K562 (cell line): ENCODE measurements around the gene GIT2. TPM values are rescaled to one million over a fixed set of nuclear protein-coding genes. Genes with fewer than 3 reads are reported as not detected.

Experiments used
- ETV5 ChIP-seq: sonication (generic); formaldehyde crosslinking; IDR thresholded peaks from 2 replicates; pipeline ENCODE4 v1.4.0; 2020; ENCODE audit warnings: low read depth, mild to moderate bottlenecking, missing genetic modification reagents
- GABPB1 ChIP-seq: sonication (generic); formaldehyde crosslinking; IDR thresholded peaks from 2 replicates; pipeline ENCODE4 v1.8.0; 2022; ENCODE audit warnings: mild to moderate bottlenecking, missing genetic modification reagents
- MED1 ChIP-seq: sonication (generic); formaldehyde crosslinking; IDR thresholded peaks from 2 replicates; pipeline ENCODE4 v1.8.1; 2023; ENCODE audit warnings: missing genetic modification reagents, borderline replicate concordance
- MGA ChIP-seq: fragments of 450-650 bp; IDR thresholded peaks from 2 replicates; pipeline ENCODE4 v1.6.1; 2016; ENCODE audit warnings: mild to moderate bottlenecking, moderate library complexity
- MTA2 ChIP-seq: fragments of 450-650 bp; IDR thresholded peaks from 2 replicates; pipeline ENCODE4 v1.6.1; 2016; ENCODE audit warnings: low read depth
- POLR2A ChIP-seq: fragments of 450-650 bp; conservative IDR thresholded peaks from 2 replicates; pipeline ENCODE4 v1.6.1; 2016
- SNRNP70 ChIP-seq: fragments of 200-400 bp; formaldehyde crosslinking; optimal IDR thresholded peaks from 2 replicates; pipeline ENCODE3; 2017; ENCODE audit warnings: low read depth, low read length
- TBL1XR1 ChIP-seq, 2 experiments: IDR thresholded peaks; 2 replicates each; pipeline ENCODE4 v1.6.1; 2012; ENCODE audit warnings: improper control_type of control experiment in 2 of 2, low read length in 2 of 2, mild to moderate bottlenecking in 1 of 2
- ZC3H8 ChIP-seq: fragments of 450-650 bp; IDR thresholded peaks from 2 replicates; pipeline ENCODE4 v1.6.1; 2017
- ZFP36 ChIP-seq: fragments of 150-350 bp; IDR thresholded peaks from 2 replicates; pipeline ENCODE4 v1.6.1; 2018; ENCODE audit warnings: low read length, low read depth; ENCODE audit not compliant: partially characterized antibody
- ZFX ChIP-seq: sonication (generic); formaldehyde crosslinking; IDR thresholded peaks from 2 replicates; pipeline ENCODE4 v1.8.0; 2022; ENCODE audit warnings: mild to moderate bottlenecking, missing genetic modification reagents, moderate library complexity
- ZNF134 ChIP-seq: fragments of 250-450 bp; sonication (Bioruptor Pico); conservative IDR thresholded peaks from 2 replicates; pipeline ENCODE4 v1.4.0; 2020
- ZNF395 ChIP-seq: fragments of 200-800 bp; sonication (Bioruptor generic); IDR thresholded peaks from 2 replicates; pipeline ENCODE4 v1.6.1; 2017; ENCODE audit warnings: missing genetic modification characterization, missing compliant biosample characterization
- ZNF561 ChIP-seq: fragments of 450-650 bp; formaldehyde crosslinking; conservative IDR thresholded peaks from 2 replicates; pipeline ENCODE4 v1.4.0; 2020; ENCODE audit warnings: mild to moderate bottlenecking, moderate library complexity
- polyA plus RNA-seq, 8 experiments: library from polyadenylated mRNA; depleted of rRNA in 4 of 8; stranded (reverse) in 5 of 8; unstranded in 3 of 8; fragments of >200 nt; fragmentation: Nextera tagmentation in 2 of 8; fragmentation: Illumina TruSeq in 1 of 8; extraction: Ambion mirVana in 2 of 8; extraction: Trizol in 1 of 8; gene quantifications; 2 replicates each; pipeline versions ENCODE4 v1.2.1 to v1.2.3, GENCODE V29; 2011 to 2014; ENCODE audit warnings: inconsistent platforms in 1 of 8, missing spikeins in 1 of 8
- total RNA-seq, 7 experiments: library from RNA; depleted of rRNA in 6 of 7; stranded (reverse); fragments of >200 nt in 6 of 7; fragmentation: Illumina TruSeq in 2 of 7; extraction: Trizol in 2 of 7; gene quantifications; 2 replicates each; pipeline versions ENCODE4 v1.2.1 to v1.2.3, GENCODE V29; 2011 to 2021; ENCODE audit warnings: low replicate concordance in 1 of 7

GIT2 gene
- total and polyA plus RNA-seq, 9 of the 15 experiments (the other 6 are each of a cell fraction or from before 2014, with no cell fraction given) = 4.0 to 30.4 (median 23.5) TPM

- TF ChIP-seq MGA (peak; percentile 95), ZFX (CRISPR knock-in tag) (peak; percentile 24; the same call in 1 of the 2 replicates), GABPB1 (CRISPR knock-in tag) (peak; percentile 80), POLR2A (peak; percentile 60; the same call in 1 of the 2 replicates), ETV5 (CRISPR knock-in tag) (peak; percentile 28; the same call in 1 of the 2 replicates), MTA2 (no peak), TBL1XR1 (IDR thresholded peaks at IDR 0.05; ENCODE audit: low read length in 2 of 2) (peak in 1 of 2 experiments; percentile 84; a peak in 1 of 4 replicates), ZNF561 (CRISPR knock-in tag) (no peak), ZC3H8 (no peak), ZNF395 (CRISPR knock-in tag) (no peak; the same call in none of the 2 replicates), MED1 (CRISPR knock-in tag) (no peak), ZFP36 (no peak), SNRNP70 (no peak), ZNF134 (no peak)
Measured at GRCh38 chr12:109998904-109999648, 2.9 kb upstream of the GIT2 start, which contains the start of gene ANKRD13A (continued).
